ENCODE measurements around the gene SLC17A1. TPM values are rescaled to one million over a fixed set of nuclear protein-coding genes. Genes with fewer than 3 reads are reported as not detected.
"Not testable (repeated sequence)": the region's sequence is repeated elsewhere in the genome, so short reads cannot be mapped to it uniquely, and the experiment has no call there.

Gene SLC17A1
- total and polyA plus RNA-seq, 8 donors: not detected

GRCh38 chr6:25753079-25753478 lies 78.8 kb downstream of the SLC17A1 start:
- DNase-seq: no peak

GRCh38 chr6:25750906-25751305 lies 80.9 kb downstream of the SLC17A1 start:
- TF ChIP-seq POLR2A (IDR thresholded peaks at IDR 0.05) (no peak), CTCF (IDR thresholded peaks at IDR 0.05) (no peak), EP300 (IDR thresholded peaks at IDR 0.05) (no peak), POLR2AphosphoS5 (IDR thresholded peaks at IDR 0.05) (no peak)
- intact Hi-C loops (cut with DNase I; ENCODE audit: low total_unique reads): no loop called here
- 52 to 67% (median 60%) methylated on average over 3 of the region's 3 CpGs for WGBS, 5 donors

More at GRCh38 chr6:25753079-25753478, 78.8 kb downstream of the SLC17A1 start:
- H3K4me1 ChIP-seq: no peaks in the 10 kb centered on the region
- H3K27me3 ChIP-seq: no peaks in the 10 kb centered on the region
- H3K36me3 ChIP-seq: no peaks in the 10 kb centered on the region
- intact Hi-C loops (cut with DNase I; ENCODE audit: low total_unique reads): no loop called here
- H3K4me3 ChIP-seq: no peak overlapping the region
- H3K9me3 ChIP-seq: no peaks in the 10 kb centered on the region
- H3K27ac ChIP-seq: no peak overlapping the region
- TF ChIP-seq POLR2AphosphoS5 (IDR thresholded peaks at IDR 0.05) (no peak), POLR2A (IDR thresholded peaks at IDR 0.05) (no peak), CTCF (IDR thresholded peaks at IDR 0.05) (no peak), EP300 (IDR thresholded peaks at IDR 0.05) (no peak)

GRCh38 chr6:25749837-25750236 lies 82.0 kb downstream of the SLC17A1 start:
- no peak overlapping the region for H3K27ac ChIP-seq
- H3K27me3 ChIP-seq: no peaks in the 10 kb centered on the region
- intact Hi-C loops (cut with DNase I; ENCODE audit: low total_unique reads): no loop called here
- no peaks in the 10 kb centered on the region for H3K36me3 ChIP-seq
- H3K9me3 ChIP-seq: no peaks in the 10 kb centered on the region
- no peak for DNase-seq
- no peak overlapping the region for H3K4me3 ChIP-seq
- no peaks in the 10 kb centered on the region for H3K4me1 ChIP-seq
- TF ChIP-seq POLR2AphosphoS5 (IDR thresholded peaks at IDR 0.05) (no peak), EP300 (IDR thresholded peaks at IDR 0.05) (no peak), CTCF (IDR thresholded peaks at IDR 0.05) (no peak), POLR2A (IDR thresholded peaks at IDR 0.05) (no peak)
- WGBS, 5 donors: 38 to 82% (median 58%) methylated on average over 2 of the region's 2 CpGs

More at GRCh38 chr6:25750906-25751305, 80.9 kb downstream of the SLC17A1 start:
- no peak overlapping the region for H3K4me3 ChIP-seq
- H3K4me1 ChIP-seq: no peaks in the 10 kb centered on the region
- no peak overlapping the region for H3K27ac ChIP-seq
- no peaks in the 10 kb centered on the region for H3K36me3 ChIP-seq
- no peak for DNase-seq
- no peaks in the 10 kb centered on the region for H3K27me3 ChIP-seq
- H3K9me3 ChIP-seq: no peaks in the 10 kb centered on the region

GRCh38 chr6:25748601-25749517 lies 83.0 kb downstream of the SLC17A1 start:
- H3K4me3 ChIP-seq; H3K36me3 ChIP-seq; DNase-seq; H3K27me3 ChIP-seq; intact Hi-C loops (cut with DNase I; ENCODE audit: low total_unique reads); H3K4me1 ChIP-seq; H3K9me3 ChIP-seq; H3K27ac ChIP-seq: not testable (repeated sequence)
- WGBS, 5 donors: 49 to 68% (median 58%) methylated on average over 17 of the region's 17 CpGs

GRCh38 chr6:25748049-25748448 lies 83.8 kb downstream of the SLC17A1 start:
- TF ChIP-seq EP300 (IDR thresholded peaks at IDR 0.05): no peak
- no peak for TF ChIP-seq CTCF (IDR thresholded peaks at IDR 0.05)
- TF ChIP-seq POLR2A (IDR thresholded peaks at IDR 0.05): no peak
- TF ChIP-seq POLR2AphosphoS5 (IDR thresholded peaks at IDR 0.05): no peak
- no peaks in the 10 kb centered on the region for H3K36me3 ChIP-seq
- no peak overlapping the region for H3K27ac ChIP-seq
- intact Hi-C loops (cut with DNase I; ENCODE audit: low total_unique reads): no loop called here
- H3K4me3 ChIP-seq: no peak overlapping the region
- no peak for DNase-seq
- no peaks in the 10 kb centered on the region for H3K4me1 ChIP-seq
- H3K27me3 ChIP-seq: no peaks in the 10 kb centered on the region
- H3K9me3 ChIP-seq: no peaks in the 10 kb centered on the region
